Memory B cell (primary cell): ENCODE measurements around the gene MARCO.
"Not testable (repeated sequence)": the region's sequence is repeated elsewhere in the genome, so short reads cannot be mapped to it uniquely, and the experiment has no call there.

Source experiments
- ATAC-seq: fragments of 150-1000 bp; cut with Tn5 transposase; 2 replicates; pipeline ENCODE4 v1.10.0; 2021; ENCODE audit warnings: low read depth, mild to moderate bottlenecking, moderate library complexity
- DNase-seq, 2 donors: peaks; one replicate each; pipeline ENCODE4 v3.0.0; 2022; ENCODE audit warnings: low spot score in 2 of 2
- H3K27ac Mint-ChIP-seq: one replicate; pipeline ENCODE4 v1.8.0; 2022; ENCODE audit warnings: mild to moderate bottlenecking, moderate library complexity, mixed read lengths
- H3K27me3 Mint-ChIP-seq: one replicate; pipeline ENCODE4 v1.8.0; 2022; ENCODE audit warnings: mixed read lengths
- H3K36me3 Mint-ChIP-seq: one replicate; pipeline ENCODE4 v1.8.0; 2022; ENCODE audit warnings: mild to moderate bottlenecking, mixed read lengths
- H3K4me1 Mint-ChIP-seq: one replicate; pipeline ENCODE4 v1.8.0; 2022; ENCODE audit warnings: mixed read lengths
- H3K4me3 Mint-ChIP-seq: one replicate; pipeline ENCODE4 v1.8.0; 2022; ENCODE audit warnings: mild to moderate bottlenecking, moderate library complexity, mixed read lengths
- H3K9me3 Mint-ChIP-seq: one replicate; pipeline ENCODE4 v1.8.0; 2022; ENCODE audit warnings: mixed read lengths

The MARCO gene

DNA sequence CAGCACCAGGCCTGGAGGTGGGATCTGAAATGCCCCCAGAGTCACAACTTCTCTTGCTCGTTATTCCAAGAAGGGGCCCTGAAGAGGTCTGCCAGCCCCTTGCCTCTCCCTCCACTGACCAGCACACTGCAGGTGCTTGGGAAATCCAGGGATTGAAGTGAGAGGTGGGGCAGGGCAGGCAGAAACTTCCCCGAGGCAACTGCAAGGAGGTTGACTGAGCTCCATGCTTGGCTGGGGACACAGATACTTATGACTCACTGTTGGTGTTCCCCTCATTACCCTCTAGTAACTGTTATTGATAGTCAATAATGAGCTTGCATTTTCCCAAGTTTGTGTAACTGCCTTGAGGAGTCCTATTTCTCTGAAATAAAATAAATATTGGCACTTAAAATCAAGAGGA, 47.5 kb downstream of the MARCO start:
- ATAC-seq = no peak
- no peaks in the 10 kb centered on the region for H3K4me1 Mint-ChIP-seq
- H3K9me3 Mint-ChIP-seq = peaks cover under 1% of the 10 kb centered on the region
- H3K27me3 Mint-ChIP-seq = peaks cover 2% of the 10 kb centered on the region
- H3K4me3 Mint-ChIP-seq = no peak overlapping the region
- H3K36me3 Mint-ChIP-seq = no peaks in the 10 kb centered on the region
- no peak overlapping the region for H3K27ac Mint-ChIP-seq
- no peak for DNase-seq

DNA sequence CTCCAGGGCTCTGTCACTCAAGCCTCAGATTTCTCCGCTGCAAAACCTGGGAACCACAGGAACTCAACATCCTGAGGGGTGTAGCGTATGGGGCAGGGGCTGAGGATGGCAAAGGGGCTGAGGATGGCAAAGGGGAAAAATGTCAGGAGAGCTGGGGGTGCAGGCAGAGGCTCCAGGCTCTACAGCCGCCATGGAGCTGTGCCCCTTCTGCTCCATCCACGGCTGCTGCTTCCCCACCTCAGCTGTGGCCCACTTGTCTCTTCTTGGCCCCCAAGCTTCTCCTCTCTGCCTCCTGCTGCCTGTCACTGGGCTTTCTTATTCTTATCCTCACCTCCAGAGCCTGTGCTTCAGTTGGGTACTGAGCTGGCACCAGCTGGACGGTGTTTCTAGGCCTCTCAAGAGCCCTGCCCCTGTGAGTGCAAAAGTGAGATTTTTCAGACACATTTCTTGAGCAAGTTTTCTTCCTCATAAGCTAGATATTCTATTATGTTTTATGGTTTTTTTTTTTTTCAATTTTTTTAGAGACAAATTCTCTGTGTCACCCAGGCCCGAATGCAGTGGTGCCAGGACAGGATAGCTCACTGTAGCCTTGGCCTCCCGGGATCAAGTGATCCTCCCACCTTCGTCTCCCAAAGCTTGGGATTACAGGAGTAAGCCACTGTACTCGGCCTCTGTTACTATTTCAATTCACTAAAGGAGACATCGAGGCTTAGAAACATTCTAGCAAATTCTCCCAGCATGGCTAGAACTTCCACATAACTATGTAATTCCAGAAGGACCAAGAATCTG, 49.0 kb downstream of the MARCO start:
- Mint-ChIP-seq H3K36me3 (no peaks in the 10 kb centered on the region), H3K4me3 (no peak overlapping the region), H3K4me1 (no peaks in the 10 kb centered on the region), H3K9me3 (peaks cover 2% of the 10 kb centered on the region), H3K27ac (no peak overlapping the region), H3K27me3 (peaks cover 3% of the 10 kb centered on the region)
- ATAC-seq (no peak), DNase-seq (no peak)

DNA sequence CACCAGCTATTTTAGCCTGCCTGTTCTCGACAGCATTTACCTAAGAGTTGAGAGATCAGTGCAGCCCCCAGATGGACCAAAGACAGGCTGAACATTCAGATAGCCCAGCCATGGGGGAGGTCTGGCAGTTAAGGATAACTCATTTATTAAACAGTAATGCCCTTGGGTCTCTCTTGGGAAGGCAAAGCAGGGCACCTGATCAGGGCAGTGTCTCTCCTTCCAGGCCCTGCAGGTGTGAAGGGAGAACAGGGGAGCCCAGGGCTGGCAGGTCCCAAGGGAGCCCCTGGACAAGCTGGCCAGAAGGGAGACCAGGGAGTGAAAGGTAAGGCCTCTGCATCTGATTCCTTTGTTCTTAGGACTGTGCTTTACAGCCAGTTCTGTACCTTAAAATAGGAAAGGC, 49.6 kb downstream of the MARCO start:
- Mint-ChIP-seq H3K4me1 (no peaks in the 10 kb centered on the region), H3K9me3 (peaks cover 2% of the 10 kb centered on the region), H3K27ac (no peak overlapping the region), H3K36me3 (no peaks in the 10 kb centered on the region), H3K4me3 (no peak overlapping the region), H3K27me3 (peaks cover 2% of the 10 kb centered on the region)
- DNase-seq (no peak), ATAC-seq (no peak)

DNA sequence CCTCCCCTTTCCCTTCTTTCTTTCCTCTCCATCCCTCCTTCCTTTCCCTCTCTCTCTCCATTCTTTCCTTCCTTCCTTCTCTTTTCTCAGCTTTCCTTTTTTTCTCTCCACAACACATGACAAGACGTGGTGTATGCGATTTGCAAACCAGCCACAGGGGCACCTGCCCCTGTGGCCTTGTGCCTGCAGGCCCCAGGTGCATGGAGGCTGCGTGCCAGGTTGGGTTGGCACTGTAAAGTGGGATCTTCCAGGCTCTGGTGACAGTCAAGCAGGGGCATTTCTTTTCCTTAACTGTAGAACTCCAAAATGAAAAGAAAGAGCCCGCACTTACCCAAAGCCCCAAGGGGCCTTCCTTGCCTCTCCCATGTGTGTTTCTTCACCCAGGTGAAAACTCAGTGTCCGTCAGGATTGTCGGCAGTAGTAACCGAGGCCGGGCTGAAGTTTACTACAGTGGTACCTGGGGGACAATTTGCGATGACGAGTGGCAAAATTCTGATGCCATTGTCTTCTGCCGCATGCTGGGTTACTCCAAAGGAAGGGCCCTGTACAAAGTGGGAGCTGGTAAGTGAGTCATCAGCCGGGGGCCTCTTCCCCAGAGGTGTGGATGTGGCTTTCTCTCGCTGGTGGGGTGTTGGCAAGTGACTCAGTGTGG, 50.9 kb downstream of the MARCO start:
- Mint-ChIP-seq H3K4me3 (no peak overlapping the region), H3K36me3 (no peaks in the 10 kb centered on the region), H3K27ac (no peak overlapping the region), H3K4me1 (no peaks in the 10 kb centered on the region), H3K9me3 (peaks cover 2% of the 10 kb centered on the region), H3K27me3 (peaks cover 2% of the 10 kb centered on the region)
- DNase-seq (no peak), ATAC-seq (no peak)

DNA sequence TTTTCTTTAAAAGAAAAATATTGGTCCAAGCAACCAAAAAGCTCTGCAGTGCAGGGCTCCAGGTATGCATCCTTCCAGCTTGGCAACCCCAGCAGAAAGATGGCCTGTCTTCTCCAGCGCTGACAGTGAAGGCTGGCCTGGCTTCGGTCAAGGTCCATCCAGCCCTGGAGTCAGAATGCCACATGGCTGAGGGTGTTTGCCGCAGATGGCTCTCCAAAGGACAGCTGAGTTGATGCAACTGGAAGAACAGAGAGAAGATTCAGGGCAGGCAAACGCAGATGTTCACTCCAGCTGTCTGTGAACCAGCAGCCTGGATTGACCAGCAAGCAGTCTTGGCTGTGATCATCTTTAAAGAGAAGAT, 51.4 kb downstream of the MARCO start:
- Mint-ChIP-seq H3K27me3 (peaks cover 2% of the 10 kb centered on the region), H3K9me3 (peaks cover 2% of the 10 kb centered on the region), H3K36me3 (no peaks in the 10 kb centered on the region), H3K4me1 (no peaks in the 10 kb centered on the region), H3K27ac (no peak overlapping the region), H3K4me3 (no peak overlapping the region)
- no peak for DNase-seq
- no peak for ATAC-seq

DNA sequence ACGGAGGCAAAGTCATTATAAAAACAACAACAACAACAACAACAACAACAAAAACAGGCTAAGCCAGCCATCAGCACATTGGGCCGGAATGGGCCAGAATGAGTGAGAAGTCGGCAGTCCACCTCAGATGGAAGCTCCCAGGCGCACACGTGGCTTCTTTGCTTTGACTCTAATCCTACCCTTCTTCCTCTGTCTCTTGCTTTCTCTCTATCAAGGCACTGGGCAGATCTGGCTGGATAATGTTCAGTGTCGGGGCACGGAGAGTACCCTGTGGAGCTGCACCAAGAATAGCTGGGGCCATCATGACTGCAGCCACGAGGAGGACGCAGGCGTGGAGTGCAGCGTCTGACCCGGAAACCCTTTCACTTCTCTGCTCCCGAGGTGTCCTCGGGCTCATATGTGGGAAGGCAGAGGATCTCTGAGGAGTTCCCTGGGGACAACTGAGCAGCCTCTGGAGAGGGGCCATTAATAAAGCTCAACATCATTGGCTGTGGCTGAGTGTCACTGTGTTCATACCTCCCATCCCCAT, 52.2 kb downstream of the MARCO start:
- Mint-ChIP-seq H3K9me3 (peaks cover 2% of the 10 kb centered on the region), H3K4me1 (no peaks in the 10 kb centered on the region), H3K27me3 (peaks cover 2% of the 10 kb centered on the region), H3K4me3 (no peak overlapping the region), H3K27ac (no peak overlapping the region), H3K36me3 (no peaks in the 10 kb centered on the region)
- no peak for DNase-seq
- ATAC-seq = no peak

DNA sequence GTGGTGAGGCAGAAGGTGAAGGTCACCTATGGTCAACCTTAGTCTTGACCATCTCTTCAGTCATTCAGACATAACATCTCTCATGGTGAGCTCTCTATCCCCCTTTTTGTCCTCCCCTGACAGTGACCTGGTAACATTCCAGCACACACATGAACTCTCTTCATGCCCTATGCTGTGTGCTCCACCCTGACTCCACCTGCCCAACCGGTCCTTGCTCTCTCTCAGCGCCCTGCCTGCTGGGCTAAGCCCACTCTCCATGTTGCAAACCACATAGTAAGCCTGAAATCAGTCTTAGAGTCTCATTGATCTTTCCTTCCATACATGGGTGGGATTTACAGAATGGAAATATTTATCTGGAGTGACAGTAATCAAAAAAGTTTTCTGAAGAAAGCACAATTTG, 52.8 kb downstream of the MARCO start:
- peaks cover 2% of the 10 kb centered on the region for H3K9me3 Mint-ChIP-seq
- ATAC-seq (no peak), DNase-seq (no peak)
- H3K4me3 Mint-ChIP-seq = no peak overlapping the region
- H3K4me1 Mint-ChIP-seq = no peaks in the 10 kb centered on the region
- peaks cover 2% of the 10 kb centered on the region for H3K27me3 Mint-ChIP-seq
- H3K27ac Mint-ChIP-seq = no peak overlapping the region
- no peaks in the 10 kb centered on the region for H3K36me3 Mint-ChIP-seq

DNA sequence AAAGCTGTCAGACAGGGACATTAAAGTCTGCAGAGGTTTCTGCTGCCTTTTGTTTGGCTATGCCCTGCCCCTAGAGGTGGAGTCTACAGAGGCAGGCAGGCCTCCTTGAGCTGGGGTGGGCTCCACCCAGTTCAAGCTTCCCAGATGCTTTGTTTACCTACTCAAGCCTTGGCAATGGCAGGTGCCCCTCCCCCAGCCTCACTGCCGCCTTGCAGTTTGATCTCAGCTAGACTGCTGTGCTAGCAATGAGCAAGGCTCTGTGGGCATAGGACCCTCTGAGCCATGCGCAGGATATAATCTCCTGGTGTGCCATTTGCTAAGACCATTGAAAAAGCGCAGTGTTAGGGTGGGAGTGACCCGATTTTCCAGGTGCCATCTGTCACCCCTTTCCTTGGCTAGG, 61.9 kb downstream of the MARCO start:
- not testable (repeated sequence) for H3K27me3 Mint-ChIP-seq, H3K4me1 Mint-ChIP-seq, H3K4me3 Mint-ChIP-seq, H3K27ac Mint-ChIP-seq, H3K9me3 Mint-ChIP-seq, DNase-seq, ATAC-seq, H3K36me3 Mint-ChIP-seq

DNA sequence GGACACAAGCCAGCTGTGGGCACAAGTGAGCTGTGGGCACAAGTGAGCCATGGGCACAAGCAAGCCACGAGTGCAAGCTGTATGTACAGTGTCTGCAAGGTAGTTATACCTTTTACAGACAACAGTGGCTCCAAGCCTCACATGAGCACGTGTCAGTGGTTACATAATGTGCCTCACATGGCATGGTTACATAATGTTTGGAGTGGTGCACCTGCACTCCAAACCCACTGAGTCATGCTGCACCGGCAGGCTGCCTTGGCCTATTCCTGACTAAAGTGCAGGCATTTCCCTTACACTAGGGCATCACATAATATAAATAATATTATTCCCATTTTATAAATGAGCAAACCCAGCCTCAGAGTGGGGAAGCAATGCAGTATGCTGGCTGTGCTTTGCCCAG, 62.6 kb downstream of the MARCO start:
- Mint-ChIP-seq H3K27ac (no peak overlapping the region), H3K9me3 (no peaks in the 10 kb centered on the region), H3K27me3 (peaks cover 3% of the 10 kb centered on the region), H3K4me3 (no peak overlapping the region), H3K4me1 (no peaks in the 10 kb centered on the region), H3K36me3 (no peaks in the 10 kb centered on the region)
- ATAC-seq (no peak), DNase-seq (no peak)

DNA sequence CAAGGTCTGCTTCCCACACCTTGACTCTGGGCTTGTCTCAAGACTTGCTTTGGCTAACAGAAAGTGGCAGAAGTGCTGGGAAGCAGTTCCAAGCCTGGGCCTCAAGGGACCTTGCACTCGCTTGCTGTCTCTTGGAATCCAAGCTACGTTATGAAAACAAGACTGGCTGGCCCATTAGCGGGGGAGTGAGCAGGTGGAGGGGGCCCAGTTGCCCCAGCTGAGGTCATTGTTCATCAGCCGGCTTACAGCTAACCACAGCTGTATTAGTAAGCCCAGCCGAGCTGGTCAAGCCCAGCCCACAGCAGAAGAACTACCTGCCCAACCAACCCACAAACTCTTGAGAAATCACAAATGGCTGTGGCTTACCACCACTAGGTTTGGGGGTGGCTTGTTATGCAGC, 63.1 kb downstream of the MARCO start:
- no peaks in the 10 kb centered on the region for H3K36me3 Mint-ChIP-seq
- H3K9me3 Mint-ChIP-seq = no peaks in the 10 kb centered on the region
- no peak for ATAC-seq
- no peak overlapping the region for H3K27ac Mint-ChIP-seq
- no peak overlapping the region for H3K4me3 Mint-ChIP-seq
- no peaks in the 10 kb centered on the region for H3K4me1 Mint-ChIP-seq
- H3K27me3 Mint-ChIP-seq = peaks cover 6% of the 10 kb centered on the region
- no peak for DNase-seq

DNA sequence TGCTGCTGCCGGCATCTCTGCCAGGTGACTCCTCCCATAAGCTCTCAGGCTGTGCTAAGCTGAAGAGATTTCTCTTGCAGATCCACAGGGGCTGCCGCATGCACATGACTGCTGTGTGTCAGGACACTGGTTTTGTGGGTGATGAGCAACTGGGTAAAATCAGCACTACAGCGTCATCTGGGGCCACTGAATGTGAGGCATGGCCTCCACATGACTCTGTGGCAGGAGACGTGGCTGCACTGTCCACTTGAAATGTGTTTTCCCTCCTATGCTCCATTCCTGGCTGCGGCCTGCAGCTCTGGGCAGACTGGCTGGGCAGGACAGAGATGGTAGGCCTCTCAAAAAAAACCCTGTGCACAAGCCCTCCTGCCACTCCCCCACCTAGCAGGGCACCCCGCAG, 63.6 kb downstream of the MARCO start:
- peaks cover 7% of the 10 kb centered on the region for H3K27me3 Mint-ChIP-seq
- H3K27ac Mint-ChIP-seq = no peak overlapping the region
- H3K4me1 Mint-ChIP-seq = no peaks in the 10 kb centered on the region
- H3K9me3 Mint-ChIP-seq = no peaks in the 10 kb centered on the region
- ATAC-seq (no peak), DNase-seq (no peak)
- no peaks in the 10 kb centered on the region for H3K36me3 Mint-ChIP-seq
- H3K4me3 Mint-ChIP-seq = no peak overlapping the region

DNA sequence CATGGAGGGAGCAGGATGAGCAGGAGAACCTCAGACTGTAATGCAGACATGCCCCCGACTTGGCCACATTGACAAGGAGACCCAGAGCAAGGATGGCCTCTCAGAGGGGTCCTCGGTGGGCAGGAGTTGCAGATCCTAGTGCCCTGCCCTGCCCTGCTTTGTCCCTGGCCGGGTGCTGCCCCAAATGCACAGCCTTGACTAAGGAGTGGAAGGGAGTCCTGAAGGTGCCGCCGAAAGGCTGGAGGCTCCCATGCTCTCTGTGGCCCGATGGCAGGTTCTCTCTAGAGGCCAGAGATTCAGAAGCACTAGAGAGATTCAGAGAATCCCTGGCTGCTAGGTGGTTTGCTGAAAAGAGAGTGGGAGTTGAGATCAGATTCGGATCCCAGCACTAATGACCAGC, 64.4 kb downstream of the MARCO start:
- H3K36me3 Mint-ChIP-seq = no peaks in the 10 kb centered on the region
- no peaks in the 10 kb centered on the region for H3K4me1 Mint-ChIP-seq
- DNase-seq (no peak), ATAC-seq (no peak)
- H3K9me3 Mint-ChIP-seq = no peaks in the 10 kb centered on the region
- no peak overlapping the region for H3K4me3 Mint-ChIP-seq
- peaks cover 11% of the 10 kb centered on the region for H3K27me3 Mint-ChIP-seq
- no peak overlapping the region for H3K27ac Mint-ChIP-seq

DNA sequence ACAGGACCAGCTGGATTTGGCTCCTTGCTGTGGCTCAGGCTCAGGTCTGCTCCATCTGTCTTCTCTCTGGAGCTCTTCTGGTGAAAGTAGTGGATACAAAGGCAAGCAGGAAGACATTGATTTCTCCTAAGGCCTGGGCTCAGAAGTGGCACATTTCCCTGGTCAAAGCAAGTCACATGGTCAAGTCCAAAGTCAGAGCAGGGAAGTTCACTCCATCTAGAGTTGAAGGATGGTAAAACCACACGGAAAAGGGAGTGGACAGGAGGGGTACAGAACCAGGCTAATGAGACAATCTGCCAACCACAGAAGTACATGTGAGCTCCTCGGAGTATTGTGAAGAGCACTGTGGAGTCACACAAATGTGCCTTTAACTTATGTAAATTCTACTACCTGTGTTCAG, 66.1 kb downstream of the MARCO start:
- DNase-seq (no peak), ATAC-seq (no peak)
- Mint-ChIP-seq H3K27me3 (peaks cover 18% of the 10 kb centered on the region), H3K4me1 (no peaks in the 10 kb centered on the region), H3K4me3 (no peak overlapping the region), H3K36me3 (no peaks in the 10 kb centered on the region), H3K9me3 (no peaks in the 10 kb centered on the region), H3K27ac (no peak overlapping the region)

DNA sequence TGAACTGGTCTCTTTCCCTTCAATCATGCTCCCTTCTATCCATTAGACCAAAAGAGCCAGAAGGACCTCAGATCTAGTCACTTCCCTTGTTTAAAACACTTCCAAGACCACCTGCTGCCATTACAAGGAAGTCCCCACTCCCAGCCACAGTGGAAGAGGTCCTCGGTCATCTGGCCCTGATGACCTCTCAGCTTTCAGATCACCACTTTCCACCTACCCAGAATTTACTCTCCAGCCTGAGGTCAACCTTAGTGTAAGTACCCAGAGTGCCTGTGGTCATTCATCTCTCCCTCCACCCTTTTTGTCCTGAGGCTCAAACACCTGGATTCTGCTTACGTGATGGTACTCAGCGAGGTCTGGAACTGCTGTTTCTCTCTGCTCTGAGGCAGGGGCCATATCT, 67.1 kb downstream of the MARCO start:
- Mint-ChIP-seq H3K4me1 (no peaks in the 10 kb centered on the region), H3K4me3 (no peak overlapping the region), H3K27me3 (peaks cover 18% of the 10 kb centered on the region), H3K36me3 (no peaks in the 10 kb centered on the region), H3K27ac (no peak overlapping the region), H3K9me3 (no peaks in the 10 kb centered on the region)
- no peak for DNase-seq
- ATAC-seq = no peak

DNA sequence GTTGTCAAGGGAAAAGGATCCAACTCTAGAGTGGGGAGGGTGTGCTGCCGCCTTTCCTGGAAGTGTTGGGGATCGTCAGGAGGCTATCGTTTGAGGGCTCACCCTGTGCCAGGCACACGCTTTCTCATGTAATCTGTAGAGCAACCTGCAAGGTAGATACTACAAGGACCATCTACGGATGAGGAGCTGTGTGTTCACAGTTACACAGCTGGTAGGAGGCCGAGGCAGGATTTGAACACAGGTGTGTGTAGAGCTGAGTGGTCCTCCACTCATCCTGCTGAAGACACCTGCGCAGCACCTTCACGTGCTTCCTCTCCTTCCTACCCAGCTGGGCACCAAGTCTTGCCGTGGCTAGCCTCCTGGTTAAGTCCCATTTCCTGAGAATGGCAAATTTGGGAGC, 68.3 kb downstream of the MARCO start:
- Mint-ChIP-seq H3K9me3 (no peaks in the 10 kb centered on the region), H3K4me3 (no peak overlapping the region), H3K4me1 (no peaks in the 10 kb centered on the region)

More for the DNA sequence above, 68.3 kb downstream of the MARCO start:
- ATAC-seq (no peak), DNase-seq (no peak)
- Mint-ChIP-seq H3K27me3 (peaks cover 18% of the 10 kb centered on the region), H3K27ac (no peak overlapping the region), H3K36me3 (no peaks in the 10 kb centered on the region)
